HepG2 (cell line): ENCODE results near the gene UROS. TPM values are rescaled to one million over a fixed set of nuclear protein-coding genes. Genes with fewer than 3 reads are reported as not detected.

Experiments
- CREBL2 ChIP-seq: sonication (generic); formaldehyde crosslinking; IDR thresholded peaks from 2 replicates; pipeline ENCODE4 v1.8.1; 2023; ENCODE audit warnings: missing genetic modification reagents, mild to moderate bottlenecking, borderline replicate concordance
- EED ChIP-seq: sonication (generic); formaldehyde crosslinking; IDR thresholded peaks from 2 replicates; pipeline ENCODE4 v1.5.0; 2020; ENCODE audit warnings: mild to moderate bottlenecking, missing genetic modification reagents
- EHMT2 ChIP-seq: fragments of 200-600 bp; sonication (generic); IDR thresholded peaks from 2 replicates; pipeline ENCODE4 v1.7.0; 2017; ENCODE audit warnings: antibody characterized with exemption, low read depth, low read length, borderline replicate concordance
- FUBP1 ChIP-seq: sonication (generic); formaldehyde crosslinking; IDR thresholded peaks from 2 replicates; pipeline ENCODE4 v1.5.1; 2020; ENCODE audit warnings: missing genetic modification reagents, mild to moderate bottlenecking, borderline replicate concordance
- MEF2D ChIP-seq: sonication (generic); formaldehyde crosslinking; IDR thresholded peaks from 2 replicates; pipeline ENCODE4 v1.5.1; 2020; ENCODE audit warnings: mild to moderate bottlenecking, missing genetic modification reagents
- NFE2 ChIP-seq: sonication (generic); formaldehyde crosslinking; IDR thresholded peaks from 2 replicates; pipeline ENCODE4 v1.4.0; 2020; ENCODE audit warnings: missing genetic modification reagents
- POLR2AphosphoS5 ChIP-seq: IDR thresholded peaks from 2 replicates; pipeline ENCODE4 v1.6.1; 2012; ENCODE audit warnings: low read depth, low read length
- PTBP1 ChIP-seq: fragments of 200-400 bp; formaldehyde crosslinking; IDR thresholded peaks from 2 replicates; pipeline ENCODE4 v1.6.1; 2018; ENCODE audit warnings: low read length, low read depth; ENCODE audit not compliant: poor library complexity, severe bottlenecking
- RFX1 ChIP-seq: fragments of 450-650 bp; IDR thresholded peaks from 2 replicates; pipeline ENCODE4 v1.6.1; 2017
- SMYD3 ChIP-seq: sonication (generic); formaldehyde crosslinking; IDR thresholded peaks from 2 replicates; pipeline ENCODE4 v1.8.1; 2023; ENCODE audit warnings: mild to moderate bottlenecking, missing genetic modification reagents
- TOE1 ChIP-seq: sonication (generic); formaldehyde crosslinking; IDR thresholded peaks from 2 replicates; pipeline ENCODE4 v1.4.0; 2020; ENCODE audit warnings: mild to moderate bottlenecking, missing genetic modification reagents
- ZKSCAN1 ChIP-seq: fragments of 150-350 bp; IDR thresholded peaks from 2 replicates; pipeline ENCODE4 v1.6.1; 2014; ENCODE audit warnings: low read length
- ZNF770 ChIP-seq: sonication (generic); formaldehyde crosslinking; IDR thresholded peaks from 2 replicates; pipeline ENCODE4 v1.5.0; 2020; ENCODE audit warnings: mild to moderate bottlenecking, missing genetic modification reagents
- ZNF790 ChIP-seq: sonication (generic); formaldehyde crosslinking; IDR thresholded peaks from 2 replicates; pipeline ENCODE4 v1.8.0; 2022; ENCODE audit warnings: missing genetic modification reagents, mild to moderate bottlenecking, borderline replicate concordance
- polyA plus RNA-seq, 8 experiments: library from polyadenylated mRNA; depleted of rRNA in 3 of 8; stranded (reverse) in 7 of 8; unstranded in 1 of 8; fragments of >200 nt; fragmentation: Illumina TruSeq in 4 of 8; extraction: Trizol in 4 of 8; gene quantifications; 2 replicates each; pipeline versions ENCODE4 v1.2.1 to v1.2.3, GENCODE V29; 2011 to 2016; ENCODE audit warnings: low read depth in 4 of 8, missing spikeins in 1 of 8, mixed read lengths in 1 of 8; ENCODE audit not compliant: insufficient read depth in 1 of 8
- total RNA-seq, 5 experiments: library from RNA; depleted of rRNA; stranded (reverse); fragments of >200 nt; fragmentation: Illumina TruSeq; extraction: Trizol; gene quantifications; 2 replicates each; pipeline ENCODE4 v1.2.3, GENCODE V29; 2016; ENCODE audit warnings: low read depth in 1 of 5
- TF ChIP-seq, protein P1 (sequence below): sonication (generic); formaldehyde crosslinking; IDR thresholded peaks from 2 replicates; pipeline ENCODE4 v1.5.0; 2020; ENCODE audit warnings: missing genetic modification reagents
- TF ChIP-seq, protein P2 (sequence below): sonication (generic); formaldehyde crosslinking; IDR thresholded peaks from 2 replicates; pipeline ENCODE4 v1.4.0; 2020; ENCODE audit warnings: low read depth, mild to moderate bottlenecking, missing genetic modification reagents
- TF ChIP-seq, protein P3 (sequence below): sonication (generic); formaldehyde crosslinking; IDR thresholded peaks from 2 replicates; pipeline ENCODE4 v1.9.0; 2021; ENCODE audit warnings: missing genetic modification reagents, borderline replicate concordance

Gene UROS
- total and polyA plus RNA-seq, 2 of the 13 experiments (the other 11 are each of a cell fraction or from before 2014, with no cell fraction given) = 14.8 to 49.9 TPM

DNA sequence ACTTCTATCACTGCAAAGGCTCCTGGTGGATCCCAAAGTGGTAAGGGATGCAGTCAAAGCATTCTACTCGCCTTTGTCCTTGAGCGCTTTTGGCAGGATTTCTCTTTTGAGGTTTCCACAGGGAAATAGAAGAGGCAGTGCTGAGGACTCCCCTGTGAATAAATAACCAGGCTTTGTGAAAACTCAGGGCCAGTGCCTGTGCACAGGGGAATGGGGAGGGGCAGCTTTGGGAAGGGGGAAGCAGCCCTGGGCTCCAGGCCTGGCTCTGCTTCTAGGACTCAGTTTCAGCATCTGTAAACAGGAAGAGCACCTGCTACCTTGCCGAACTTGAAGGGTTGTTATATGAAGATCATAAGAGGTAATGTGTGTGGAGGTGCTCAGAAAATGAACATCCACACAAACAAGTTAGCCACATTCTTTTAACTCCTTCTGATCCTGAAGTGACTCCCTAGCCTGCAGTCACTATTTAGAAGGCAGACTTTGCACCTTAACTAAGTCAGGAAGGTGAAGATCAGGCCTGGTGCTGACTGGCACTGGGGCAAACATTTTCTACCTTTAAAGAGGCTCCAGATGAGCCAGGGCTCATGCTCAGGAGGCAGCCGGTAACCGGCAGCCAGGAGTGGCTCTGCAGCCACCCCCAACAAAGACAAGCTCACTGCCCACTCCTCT lies 24.9 kb downstream of the UROS start (continued):
- TF ChIP-seq, protein P1, sequence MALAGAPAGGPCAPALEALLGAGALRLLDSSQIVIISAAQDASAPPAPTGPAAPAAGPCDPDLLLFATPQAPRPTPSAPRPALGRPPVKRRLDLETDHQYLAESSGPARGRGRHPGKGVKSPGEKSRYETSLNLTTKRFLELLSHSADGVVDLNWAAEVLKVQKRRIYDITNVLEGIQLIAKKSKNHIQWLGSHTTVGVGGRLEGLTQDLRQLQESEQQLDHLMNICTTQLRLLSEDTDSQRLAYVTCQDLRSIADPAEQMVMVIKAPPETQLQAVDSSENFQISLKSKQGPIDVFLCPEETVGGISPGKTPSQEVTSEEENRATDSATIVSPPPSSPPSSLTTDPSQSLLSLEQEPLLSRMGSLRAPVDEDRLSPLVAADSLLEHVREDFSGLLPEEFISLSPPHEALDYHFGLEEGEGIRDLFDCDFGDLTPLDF (CRISPR knock-in tag) = no peak
- TF ChIP-seq SMYD3 (no peak), EED (CRISPR knock-in tag) (no peak), NFE2 (no peak), CREBL2 (no peak), RFX1 (no peak), POLR2AphosphoS5 (no peak), TOE1 (CRISPR knock-in tag) (no peak), ZKSCAN1 (no peak), FUBP1 (CRISPR knock-in tag) (no peak), EHMT2 (no peak), PTBP1 (no peak), ZNF770 (CRISPR knock-in tag) (no peak), ZNF790 (no peak), MEF2D (CRISPR knock-in tag) (no peak)
- TF ChIP-seq, protein P2, sequence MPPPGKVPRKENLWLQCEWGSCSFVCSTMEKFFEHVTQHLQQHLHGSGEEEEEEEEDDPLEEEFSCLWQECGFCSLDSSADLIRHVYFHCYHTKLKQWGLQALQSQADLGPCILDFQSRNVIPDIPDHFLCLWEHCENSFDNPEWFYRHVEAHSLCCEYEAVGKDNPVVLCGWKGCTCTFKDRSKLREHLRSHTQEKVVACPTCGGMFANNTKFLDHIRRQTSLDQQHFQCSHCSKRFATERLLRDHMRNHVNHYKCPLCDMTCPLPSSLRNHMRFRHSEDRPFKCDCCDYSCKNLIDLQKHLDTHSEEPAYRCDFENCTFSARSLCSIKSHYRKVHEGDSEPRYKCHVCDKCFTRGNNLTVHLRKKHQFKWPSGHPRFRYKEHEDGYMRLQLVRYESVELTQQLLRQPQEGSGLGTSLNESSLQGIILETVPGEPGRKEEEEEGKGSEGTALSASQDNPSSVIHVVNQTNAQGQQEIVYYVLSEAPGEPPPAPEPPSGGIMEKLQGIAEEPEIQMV (CRISPR knock-in tag) = no peak
- TF ChIP-seq, protein P3, sequence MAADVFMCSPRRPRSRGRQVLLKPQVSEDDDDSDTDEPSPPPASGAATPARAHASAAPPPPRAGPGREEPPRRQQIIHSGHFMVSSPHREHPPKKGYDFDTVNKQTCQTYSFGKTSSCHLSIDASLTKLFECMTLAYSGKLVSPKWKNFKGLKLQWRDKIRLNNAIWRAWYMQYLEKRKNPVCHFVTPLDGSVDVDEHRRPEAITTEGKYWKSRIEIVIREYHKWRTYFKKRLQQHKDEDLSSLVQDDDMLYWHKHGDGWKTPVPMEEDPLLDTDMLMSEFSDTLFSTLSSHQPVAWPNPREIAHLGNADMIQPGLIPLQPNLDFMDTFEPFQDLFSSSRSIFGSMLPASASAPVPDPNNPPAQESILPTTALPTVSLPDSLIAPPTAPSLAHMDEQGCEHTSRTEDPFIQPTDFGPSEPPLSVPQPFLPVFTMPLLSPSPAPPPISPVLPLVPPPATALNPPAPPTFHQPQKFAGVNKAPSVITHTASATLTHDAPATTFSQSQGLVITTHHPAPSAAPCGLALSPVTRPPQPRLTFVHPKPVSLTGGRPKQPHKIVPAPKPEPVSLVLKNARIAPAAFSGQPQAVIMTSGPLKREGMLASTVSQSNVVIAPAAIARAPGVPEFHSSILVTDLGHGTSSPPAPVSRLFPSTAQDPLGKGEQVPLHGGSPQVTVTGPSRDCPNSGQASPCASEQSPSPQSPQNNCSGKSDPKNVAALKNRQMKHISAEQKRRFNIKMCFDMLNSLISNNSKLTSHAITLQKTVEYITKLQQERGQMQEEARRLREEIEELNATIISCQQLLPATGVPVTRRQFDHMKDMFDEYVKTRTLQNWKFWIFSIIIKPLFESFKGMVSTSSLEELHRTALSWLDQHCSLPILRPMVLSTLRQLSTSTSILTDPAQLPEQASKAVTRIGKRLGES (CRISPR knock-in tag) = no peak
